RWPE2 (cell line): ENCODE data around the gene LEP.

Source experiments
- ATAC-seq: fragments of 200-7000 bp; cut with Tn5 transposase; 3 replicates; pipeline ENCODE4 v1.9.1; 2021; ENCODE audit warnings: low read depth
- DNase-seq: peaks from one replicate; pipeline ENCODE4 v3.0.0-alpha.2; 2020; ENCODE audit warnings: low spot score
- H3K27ac ChIP-seq: fragments of 450-650 bp; 2 replicates; pipeline ENCODE4 v1.5.1; 2017; ENCODE audit warnings: mild to moderate bottlenecking; ENCODE audit not compliant: poor library complexity, severe bottlenecking
- H3K27me3 ChIP-seq: fragments of 250-450 bp; sonication (Bioruptor Pico); 2 replicates; pipeline ENCODE4 v1.5.1; 2021; ENCODE audit warnings: mild to moderate bottlenecking, moderate library complexity; ENCODE audit not compliant: insufficient read depth, poor library complexity, severe bottlenecking
- H3K36me3 ChIP-seq: fragments of 250-450 bp; sonication (Bioruptor Pico); 2 replicates; pipeline ENCODE4 v1.5.1; 2020; ENCODE audit warnings: low read depth, mild to moderate bottlenecking, moderate library complexity
- H3K4me1 ChIP-seq: fragments of 250-450 bp; sonication (Bioruptor Pico); 2 replicates; pipeline ENCODE4 v1.5.1; 2021; ENCODE audit warnings: mild to moderate bottlenecking, moderate library complexity; ENCODE audit not compliant: insufficient read depth, poor library complexity, severe bottlenecking
- H3K4me3 ChIP-seq: fragments of 250-450 bp; sonication (Bioruptor Pico); 2 replicates; pipeline ENCODE4 v1.5.1; 2021; ENCODE audit warnings: mild to moderate bottlenecking, moderate library complexity; ENCODE audit not compliant: severe bottlenecking
- H3K9me3 ChIP-seq: fragments of 250-450 bp; sonication (Bioruptor Pico); 2 replicates; pipeline ENCODE4 v1.5.1; 2021; ENCODE audit warnings: mild to moderate bottlenecking, moderate library complexity; ENCODE audit not compliant: severe bottlenecking
- TF ChIP-seq, protein P1 (sequence below): fragments of 450-650 bp; IDR thresholded peaks from one replicate; pipeline ENCODE4 v1.5.1; 2017; ENCODE audit warnings: mild to moderate bottlenecking, moderate library complexity; ENCODE audit not compliant: poor library complexity, severe bottlenecking

The LEP gene

DNA sequence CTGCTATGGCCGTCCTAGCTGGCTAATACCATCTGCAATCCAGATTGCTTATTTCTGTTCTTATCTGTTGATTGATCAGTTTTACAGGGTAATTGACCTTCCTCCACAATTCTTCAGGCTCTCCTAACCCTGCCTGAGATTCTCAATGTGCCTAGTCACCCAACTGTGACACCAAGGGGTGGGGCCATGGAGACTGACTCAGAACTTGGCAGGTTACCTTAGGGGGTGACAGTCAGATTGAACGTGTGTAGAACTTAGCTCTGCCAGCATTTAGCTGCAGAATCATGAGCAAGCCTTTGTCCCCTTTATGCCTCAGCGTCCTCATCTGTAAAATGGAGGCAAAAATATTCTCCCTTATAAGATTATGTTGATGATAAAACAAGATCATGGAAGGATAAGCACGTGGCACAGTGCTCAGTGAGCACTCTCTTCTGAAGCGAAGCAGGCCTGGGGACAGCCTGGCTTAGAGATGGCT lies 19.1 kb upstream of the LEP start:
- DNase-seq (no peak), ATAC-seq (peak; percentile 48; the same call in 2 of the 3 replicates)
- H3K4me1 ChIP-seq: peaks cover 5% of the 10 kb centered on the region
- TF ChIP-seq, protein P1, sequence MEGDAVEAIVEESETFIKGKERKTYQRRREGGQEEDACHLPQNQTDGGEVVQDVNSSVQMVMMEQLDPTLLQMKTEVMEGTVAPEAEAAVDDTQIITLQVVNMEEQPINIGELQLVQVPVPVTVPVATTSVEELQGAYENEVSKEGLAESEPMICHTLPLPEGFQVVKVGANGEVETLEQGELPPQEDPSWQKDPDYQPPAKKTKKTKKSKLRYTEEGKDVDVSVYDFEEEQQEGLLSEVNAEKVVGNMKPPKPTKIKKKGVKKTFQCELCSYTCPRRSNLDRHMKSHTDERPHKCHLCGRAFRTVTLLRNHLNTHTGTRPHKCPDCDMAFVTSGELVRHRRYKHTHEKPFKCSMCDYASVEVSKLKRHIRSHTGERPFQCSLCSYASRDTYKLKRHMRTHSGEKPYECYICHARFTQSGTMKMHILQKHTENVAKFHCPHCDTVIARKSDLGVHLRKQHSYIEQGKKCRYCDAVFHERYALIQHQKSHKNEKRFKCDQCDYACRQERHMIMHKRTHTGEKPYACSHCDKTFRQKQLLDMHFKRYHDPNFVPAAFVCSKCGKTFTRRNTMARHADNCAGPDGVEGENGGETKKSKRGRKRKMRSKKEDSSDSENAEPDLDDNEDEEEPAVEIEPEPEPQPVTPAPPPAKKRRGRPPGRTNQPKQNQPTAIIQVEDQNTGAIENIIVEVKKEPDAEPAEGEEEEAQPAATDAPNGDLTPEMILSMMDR: no peak
- H3K36me3 ChIP-seq: no peaks in the 10 kb centered on the region
- H3K9me3 ChIP-seq: no peaks in the 10 kb centered on the region
- H3K4me3 ChIP-seq: no peak overlapping the region
- H3K27me3 ChIP-seq: no peaks in the 10 kb centered on the region
- no peak overlapping the region for H3K27ac ChIP-seq

DNA sequence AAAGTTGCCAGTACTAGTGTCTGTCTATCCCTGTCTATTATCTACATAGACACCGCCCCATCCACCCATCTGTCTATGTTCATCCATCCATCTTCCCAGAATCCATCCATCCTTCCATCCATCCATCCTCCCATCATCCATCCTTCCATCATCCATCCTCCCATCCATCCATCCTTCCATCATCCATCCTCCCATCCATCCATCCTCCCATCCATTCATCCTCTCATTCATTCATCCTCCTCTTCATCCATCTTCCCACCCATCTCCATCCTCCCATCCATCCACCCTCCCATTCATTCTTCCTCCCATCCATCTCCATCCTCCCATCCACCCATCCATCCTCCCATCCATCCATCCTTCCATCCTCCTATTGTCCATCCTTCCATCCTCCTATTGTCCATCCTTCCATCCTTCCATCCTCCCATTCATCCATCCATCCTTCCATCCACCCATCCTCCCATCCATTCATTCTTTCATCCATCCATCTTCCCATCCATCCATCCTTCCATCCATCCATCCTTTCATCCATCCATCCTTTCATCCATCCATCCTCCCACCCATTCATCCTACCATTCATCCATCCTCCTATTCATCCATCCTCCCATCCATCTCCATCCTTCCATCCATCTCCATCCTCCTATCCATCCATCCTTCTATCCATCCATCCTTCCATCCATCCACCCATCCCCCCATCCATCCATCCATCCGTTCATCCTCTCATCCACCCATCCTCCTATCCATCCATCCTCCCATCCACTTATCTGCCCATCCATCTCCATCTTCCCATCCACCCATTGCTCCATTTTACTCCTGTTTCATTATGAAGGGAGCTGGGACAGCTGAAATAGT lies 14.7 kb upstream of the LEP start:
- ATAC-seq: no peak
- Histone ChIP-seq H3K27ac (no peak overlapping the region), H3K27me3 (no peaks in the 10 kb centered on the region), H3K36me3 (no peaks in the 10 kb centered on the region), H3K4me1 (no peaks in the 10 kb centered on the region), H3K4me3 (no peak overlapping the region), H3K9me3 (no peaks in the 10 kb centered on the region)
- DNase-seq: no peak
- TF ChIP-seq, protein P1: no peak

DNA sequence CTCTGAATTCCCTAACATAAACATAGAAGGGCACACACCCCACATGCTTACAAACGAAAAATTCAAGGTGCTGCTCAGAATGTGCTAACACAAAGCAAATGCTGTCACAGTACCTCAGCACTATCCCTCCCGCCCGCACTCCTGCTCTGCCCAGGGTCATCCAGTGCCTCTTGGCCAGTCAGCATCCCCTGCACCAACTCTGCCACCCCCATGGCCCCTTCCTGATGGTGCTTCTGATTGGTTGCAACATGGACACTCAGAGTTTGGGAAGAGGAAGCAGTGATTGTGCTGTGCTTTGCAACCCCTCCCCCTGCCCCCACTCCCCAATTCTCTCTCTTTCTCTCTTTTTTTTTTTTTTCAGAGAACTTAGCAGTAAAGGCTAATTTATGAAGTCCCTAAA lies 13.8 kb upstream of the LEP start:
- TF ChIP-seq, protein P1: no peak
- ATAC-seq (no peak), DNase-seq (no peak)
- Histone ChIP-seq H3K4me3 (no peak overlapping the region), H3K27ac (no peak overlapping the region), H3K4me1 (no peaks in the 10 kb centered on the region), H3K9me3 (no peaks in the 10 kb centered on the region), H3K36me3 (no peaks in the 10 kb centered on the region), H3K27me3 (no peaks in the 10 kb centered on the region)

DNA sequence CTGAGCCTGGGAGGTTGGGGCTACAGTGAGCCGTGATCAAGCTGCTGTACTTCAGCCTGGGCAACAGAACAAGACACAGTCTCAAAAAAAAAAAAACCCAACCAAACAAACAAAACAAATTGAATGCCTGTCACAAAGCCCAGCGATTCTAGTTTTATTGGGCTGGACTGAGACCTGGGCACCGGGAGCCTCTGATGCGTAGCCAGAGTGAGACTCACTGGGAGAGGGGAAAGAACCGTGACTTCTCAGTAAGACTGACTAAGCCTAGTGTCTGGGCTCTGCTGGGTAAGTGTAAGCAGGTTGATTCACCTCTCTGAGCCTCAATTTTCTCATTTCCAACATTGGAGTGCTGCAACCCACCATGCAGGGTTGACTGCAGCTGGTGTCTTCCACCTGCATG lies 10.1 kb upstream of the LEP start:
- Histone ChIP-seq H3K4me1 (no peaks in the 10 kb centered on the region), H3K36me3 (no peaks in the 10 kb centered on the region), H3K9me3 (no peaks in the 10 kb centered on the region), H3K27ac (no peak overlapping the region), H3K4me3 (no peak overlapping the region), H3K27me3 (no peaks in the 10 kb centered on the region)
- DNase-seq (no peak), ATAC-seq (no peak)
- TF ChIP-seq, protein P1: no peak

DNA sequence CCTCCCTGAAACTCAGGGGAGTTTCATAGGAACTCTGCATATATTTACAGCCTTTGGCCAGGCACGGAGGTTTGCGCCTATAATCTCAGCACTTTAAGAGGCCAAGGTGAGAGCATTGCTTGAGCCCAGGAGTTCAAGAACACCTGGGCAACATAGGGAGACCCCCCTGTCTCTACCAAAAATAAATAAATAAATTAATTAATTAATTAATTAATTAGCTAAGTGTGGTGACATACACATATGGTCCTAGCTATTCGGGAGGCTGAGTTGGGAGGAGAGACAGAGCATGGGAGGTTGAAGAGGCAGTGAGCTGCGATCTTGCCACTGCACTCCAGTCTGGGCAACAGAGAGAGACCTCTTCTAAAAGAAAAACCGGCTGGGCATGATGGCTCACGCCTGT lies 9.4 kb upstream of the LEP start:
- Histone ChIP-seq H3K9me3 (no peaks in the 10 kb centered on the region), H3K27ac (no peak overlapping the region), H3K4me1 (peaks cover under 1% of the 10 kb centered on the region), H3K27me3 (no peaks in the 10 kb centered on the region), H3K36me3 (no peaks in the 10 kb centered on the region), H3K4me3 (no peak overlapping the region)
- DNase-seq (no peak), ATAC-seq (no peak)
- TF ChIP-seq, protein P1: no peak
